OCI-LY7 (cell line): Measurements from ENCODE around the gene HOXD8. TPM values are rescaled to one million over a fixed set of nuclear protein-coding genes. Genes with fewer than 3 reads are reported as not detected.

Source experiments
- BruUV-seq: library from RNA; stranded (reverse); fragments of 400-500 nt; replicated peaks from 2 replicates; lab custom pipeline; 2021; lab: Mats Ljungman, UMichigan
- CTCF ChIA-PET: fragments of 300-600 bp; sonication (Branson Sonifier 250); formaldehyde crosslinking; loops from one replicate; lab custom pipeline; 2022; ENCODE audit warnings: antibody characterized with exemption; ENCODE audit not compliant: unreplicated experiment; lab: Charles Lee
- POLR2A ChIA-PET: fragments of 300-600 bp; sonication (Branson Sonifier 250); formaldehyde crosslinking; loops from one replicate; lab custom pipeline; 2022; ENCODE audit warnings: antibody characterized with exemption; lab: Charles Lee
- DNase-seq: peaks from one replicate; pipeline ENCODE4 v3.0.0-alpha.2; 2015; ENCODE audit warnings: low spot score
- H2AFZ ChIP-seq: fragments of 200-600 bp; sonication (generic), shearing (Covaris generic); 2 replicates; pipeline ENCODE4 v1.6.1; 2014; ENCODE audit warnings: mild to moderate bottlenecking, antibody characterized with exemption, low read length, moderate library complexity
- H3K27ac ChIP-seq: fragments of 200-600 bp; sonication (generic); 2 replicates; pipeline ENCODE4 v1.5.1; 2014; ENCODE audit warnings: mixed run types, low read depth, mild to moderate bottlenecking, moderate library complexity, low read length, inconsistent platforms; ENCODE audit not compliant: poor library complexity, severe bottlenecking
- H3K36me3 ChIP-seq: fragments of 200-600 bp; sonication (generic); 2 replicates; pipeline ENCODE4 v1.6.1; 2014; ENCODE audit warnings: mild to moderate bottlenecking, antibody characterized with exemption, low read length, moderate library complexity, mixed read lengths; ENCODE audit not compliant: insufficient read depth
- H3K4me1 ChIP-seq: fragments of 200-600 bp; sonication (generic); 2 replicates; pipeline ENCODE4 v1.5.1; 2014; ENCODE audit warnings: mild to moderate bottlenecking, low read length; ENCODE audit not compliant: insufficient read depth, poor library complexity, severe bottlenecking
- H3K4me2 ChIP-seq: fragments of 200-600 bp; sonication (generic); 2 replicates; pipeline ENCODE4 v1.6.1; 2014; ENCODE audit warnings: mild to moderate bottlenecking, low read length
- H3K4me3 ChIP-seq: fragments of 200-600 bp; sonication (generic); 2 replicates; pipeline ENCODE4 v1.5.1; 2014; ENCODE audit warnings: mild to moderate bottlenecking, low read depth, low read length; ENCODE audit not compliant: poor library complexity, severe bottlenecking
- H3K79me2 ChIP-seq: fragments of 200-600 bp; sonication (generic); 2 replicates; pipeline ENCODE4 v1.6.1; 2016; ENCODE audit warnings: low read depth, mild to moderate bottlenecking, low read length, moderate library complexity, mixed read lengths; ENCODE audit not compliant: insufficient read depth
- H3K9me2 ChIP-seq: fragments of 200-600 bp; sonication (generic); 2 replicates; pipeline ENCODE4 v1.6.1; 2016; ENCODE audit warnings: mild to moderate bottlenecking, low read length, mixed read lengths; ENCODE audit not compliant: insufficient read depth
- H3K9me3 ChIP-seq: fragments of 200-600 bp; sonication (generic); 2 replicates; pipeline ENCODE4 v1.6.1; 2014; ENCODE audit warnings: mild to moderate bottlenecking, mixed run types, low read length, mixed read lengths
- H4K20me1 ChIP-seq: fragments of 200-600 bp; sonication (generic); 2 replicates; pipeline ENCODE4 v1.6.1; 2014; ENCODE audit warnings: mild to moderate bottlenecking, antibody characterized with exemption, low read length, moderate library complexity, mixed read lengths; ENCODE audit not compliant: insufficient read depth
- EZH2phosphoT487 ChIP-seq: fragments of 200-600 bp; sonication (generic); IDR thresholded peaks from 2 replicates; pipeline ENCODE4 v1.6.1; 2018; ENCODE audit warnings: low read depth, borderline replicate concordance, mild to moderate bottlenecking, mixed run types, antibody characterized with exemption, low read length, moderate library complexity, mixed read lengths
- intact Hi-C: fragments of 100-400 bp; cut with micrococcal nuclease; formaldehyde crosslinking; loops from one replicate; pipeline ENCODE4 v1.10.0; 2022; ENCODE audit not compliant: unreplicated experiment
- total RNA-seq, 2 experiments: library from RNA; depleted of rRNA in 1 of 2; stranded (reverse); fragments of >200 nt in 1 of 2; shearing (Covaris generic) in 1 of 2; gene quantifications; 2 replicates each; pipeline ENCODE4 v1.2.3, GENCODE V29; 2014 to 2022
- TF ChIP-seq, protein P1 (sequence below): fragments of 200-600 bp; sonication (generic); conservative IDR thresholded peaks from 2 replicates; pipeline ENCODE4 v1.5.1; 2014; ENCODE audit warnings: mild to moderate bottlenecking, antibody characterized with exemption, low read length, moderate library complexity, mixed read lengths

Gene HOXD8
- total RNA-seq, 2 experiments from 2014 or later, result not detected

DNA sequence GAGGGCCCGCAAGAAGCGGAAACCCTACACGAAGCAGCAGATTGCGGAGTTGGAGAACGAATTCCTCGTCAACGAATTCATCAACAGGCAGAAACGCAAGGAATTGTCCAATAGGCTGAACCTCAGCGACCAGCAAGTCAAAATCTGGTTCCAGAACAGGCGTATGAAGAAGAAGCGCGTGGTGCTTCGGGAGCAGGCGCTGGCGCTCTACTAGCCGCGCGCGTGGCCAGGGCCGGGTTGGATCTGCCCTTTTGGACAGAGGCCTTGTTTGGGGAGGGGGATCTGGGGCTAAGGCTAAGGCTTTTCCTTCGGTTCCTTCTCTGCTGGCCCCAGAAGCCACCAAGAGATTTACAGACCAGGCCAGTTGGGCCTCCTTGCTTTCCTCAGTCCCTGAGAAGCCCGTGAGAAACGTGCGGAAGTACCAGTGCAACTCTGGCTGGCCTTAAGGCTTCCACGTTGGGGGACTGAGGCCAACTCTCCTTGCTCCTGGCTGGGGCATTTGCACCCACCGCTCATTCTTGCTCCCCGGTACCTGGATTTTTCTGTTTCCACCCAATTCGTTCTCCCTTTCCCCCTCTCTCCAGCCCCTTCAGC is 28.9 kb upstream of the HOXD8 start:
- no peaks in the 10 kb centered on the region for H3K9me3 ChIP-seq
- intact Hi-C loops, result no loop called here

DNA sequence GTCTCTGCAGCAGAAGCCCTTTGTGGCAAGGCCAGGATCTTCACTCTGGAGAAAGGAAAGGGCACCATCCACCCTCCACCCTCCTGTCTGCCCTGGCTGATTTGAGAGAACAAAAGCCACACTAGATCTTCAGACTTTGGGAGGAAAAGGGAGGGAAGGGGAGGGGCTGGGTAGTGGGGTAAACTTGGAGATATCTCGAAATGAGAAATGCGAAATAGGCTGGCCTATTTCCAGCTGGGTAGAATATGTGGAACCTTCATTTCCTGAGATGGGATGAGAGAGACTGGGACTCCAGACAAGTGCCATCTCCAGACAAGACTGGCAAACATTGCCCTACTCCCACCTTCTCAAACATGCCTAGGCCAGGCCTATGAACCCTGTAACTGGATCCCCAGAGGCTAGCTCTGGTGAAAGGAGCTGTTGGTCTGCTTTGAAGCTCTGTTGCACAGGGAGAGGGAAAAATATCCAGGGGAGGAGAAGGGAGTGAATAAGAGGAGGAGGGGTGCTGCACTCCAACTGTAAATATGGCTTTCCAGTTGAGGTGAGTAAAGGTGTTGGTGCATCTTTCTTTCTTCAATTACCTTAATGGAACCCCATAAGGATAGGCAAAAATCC is 28.2 kb upstream of the HOXD8 start:
- Histone ChIP-seq H3K27ac (no peak overlapping the region), H4K20me1 (no peaks in the 10 kb centered on the region), H2AFZ (no peak overlapping the region), H3K79me2 (no peaks in the 10 kb centered on the region), H3K36me3 (no peaks in the 10 kb centered on the region), H3K4me3 (no peak overlapping the region), H3K9me2 (no peaks in the 10 kb centered on the region), H3K9me3 (no peaks in the 10 kb centered on the region), H3K4me1 (peaks cover 12% of the 10 kb centered on the region), H3K4me2 (no peak overlapping the region)
- ChIA-PET CTCF (no interaction called here), POLR2A (interaction anchor here (0.6 kb wide), 1 partner anchor 496 kb away, joined by 3 read pairs; no protein-coding TSS in a partner anchor)
- no peak for DNase-seq
- TF ChIP-seq, protein P1, sequence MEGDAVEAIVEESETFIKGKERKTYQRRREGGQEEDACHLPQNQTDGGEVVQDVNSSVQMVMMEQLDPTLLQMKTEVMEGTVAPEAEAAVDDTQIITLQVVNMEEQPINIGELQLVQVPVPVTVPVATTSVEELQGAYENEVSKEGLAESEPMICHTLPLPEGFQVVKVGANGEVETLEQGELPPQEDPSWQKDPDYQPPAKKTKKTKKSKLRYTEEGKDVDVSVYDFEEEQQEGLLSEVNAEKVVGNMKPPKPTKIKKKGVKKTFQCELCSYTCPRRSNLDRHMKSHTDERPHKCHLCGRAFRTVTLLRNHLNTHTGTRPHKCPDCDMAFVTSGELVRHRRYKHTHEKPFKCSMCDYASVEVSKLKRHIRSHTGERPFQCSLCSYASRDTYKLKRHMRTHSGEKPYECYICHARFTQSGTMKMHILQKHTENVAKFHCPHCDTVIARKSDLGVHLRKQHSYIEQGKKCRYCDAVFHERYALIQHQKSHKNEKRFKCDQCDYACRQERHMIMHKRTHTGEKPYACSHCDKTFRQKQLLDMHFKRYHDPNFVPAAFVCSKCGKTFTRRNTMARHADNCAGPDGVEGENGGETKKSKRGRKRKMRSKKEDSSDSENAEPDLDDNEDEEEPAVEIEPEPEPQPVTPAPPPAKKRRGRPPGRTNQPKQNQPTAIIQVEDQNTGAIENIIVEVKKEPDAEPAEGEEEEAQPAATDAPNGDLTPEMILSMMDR, result no peak
- TF ChIP-seq EZH2phosphoT487, result no peak
- intact Hi-C loops, result no loop called here
- BruUV-seq, result no TSS peak

More for the DNA sequence above, 28.9 kb upstream of the HOXD8 start:
- H3K27ac ChIP-seq, result no peak overlapping the region
- ChIA-PET CTCF (no interaction called here), POLR2A (no interaction called here)
- no peak for DNase-seq
- H3K4me2 ChIP-seq, result no peak overlapping the region
- peaks cover 14% of the 10 kb centered on the region for H3K4me1 ChIP-seq
- no peaks in the 10 kb centered on the region for H3K9me2 ChIP-seq
- TF ChIP-seq EZH2phosphoT487, result no peak
- TF ChIP-seq, protein P1, result no peak
- no TSS peak for BruUV-seq
- no peaks in the 10 kb centered on the region for H4K20me1 ChIP-seq
- no peaks in the 10 kb centered on the region for H3K36me3 ChIP-seq
- H3K79me2 ChIP-seq, result no peaks in the 10 kb centered on the region
- H3K4me3 ChIP-seq, result no peak overlapping the region
- H2AFZ ChIP-seq, result no peak overlapping the region

DNA sequence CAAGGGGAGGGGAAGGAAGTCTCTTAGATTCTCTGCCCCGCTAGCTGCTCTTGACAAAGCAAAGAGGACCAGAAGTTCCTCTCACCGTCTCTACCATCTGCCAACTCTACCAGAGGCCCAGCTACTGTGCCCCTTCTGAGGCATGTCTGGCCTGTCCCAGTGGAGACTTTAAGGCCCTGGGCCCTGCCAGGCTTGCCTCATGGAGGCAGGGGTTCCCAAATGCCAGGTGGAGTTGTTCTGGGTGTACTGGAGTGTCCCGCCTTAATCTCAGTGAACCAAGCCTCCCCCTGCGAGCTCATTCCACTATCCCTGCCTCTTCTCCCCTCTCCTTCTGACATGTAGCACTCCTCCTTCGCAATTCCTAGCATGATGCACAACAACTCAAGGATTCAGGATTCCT is 27.7 kb upstream of the HOXD8 start:
- Histone ChIP-seq H3K27ac (no peak overlapping the region), H3K4me3 (no peak overlapping the region), H3K79me2 (no peaks in the 10 kb centered on the region), H2AFZ (no peak overlapping the region), H3K9me3 (no peaks in the 10 kb centered on the region), H3K36me3 (no peaks in the 10 kb centered on the region), H3K9me2 (no peaks in the 10 kb centered on the region), H3K4me1 (peaks cover 7% of the 10 kb centered on the region), H3K4me2 (no peak overlapping the region), H4K20me1 (no peaks in the 10 kb centered on the region)
- TF ChIP-seq, protein P1, result no peak
- TF ChIP-seq EZH2phosphoT487, result no peak
- POLR2A ChIA-PET, result interaction anchor here (0.6 kb wide), 1 partner anchor 496 kb away, joined by 3 read pairs; no protein-coding TSS in a partner anchor
- no TSS peak for BruUV-seq
- CTCF ChIA-PET, result no interaction called here
- intact Hi-C loops, result no loop called here
- DNase-seq, result no peak
